ENCODE results near the gene GRK5. TPM values are rescaled to one million over a fixed set of nuclear protein-coding genes. Genes with fewer than 3 reads are reported as not detected.

GRK5 gene
- total RNA-seq, 4 donors from 2014 or later, result 15.9 to 53.8 (median 18.4) TPM

GRCh38 chr10:119242186-119242585, 34.8 kb downstream of the GRK5 start:
- DNase-seq (ENCODE audit: low spot score), result no peak
- ATAC-seq (ENCODE audit: low FRiP score), result no peak
- TF ChIP-seq CTCF (IDR thresholded peaks at IDR 0.05), result no peak

- DNase-seq (ENCODE audit: low spot score) (no peak), ATAC-seq (ENCODE audit: low FRiP score) (no peak)
- TF ChIP-seq CTCF (IDR thresholded peaks at IDR 0.05), result no peak
These were observed 36.1 kb downstream of the GRK5 start for GRCh38 chr10:119243488-119243887.

DNA sequence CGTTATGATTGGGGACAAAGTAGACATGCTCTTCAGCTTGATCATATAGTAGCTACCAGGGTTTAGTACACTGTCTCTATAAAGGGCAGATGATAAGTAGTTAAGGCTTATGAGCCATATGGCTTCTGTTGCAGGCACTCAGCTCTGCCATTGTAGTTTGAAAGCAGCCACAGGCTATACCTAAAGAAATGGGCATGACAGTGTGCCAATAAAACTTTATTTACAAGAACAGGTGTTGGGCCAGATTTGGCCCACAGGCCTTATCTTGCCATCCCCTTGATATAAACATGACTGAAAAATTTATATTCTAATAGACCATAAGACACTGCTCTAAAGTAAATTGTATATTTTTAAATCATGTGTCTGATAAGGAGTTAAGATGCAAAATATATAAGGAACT, 36.6 kb downstream of the GRK5 start:
- DNase-seq (ENCODE audit: low spot score) (no peak), ATAC-seq (ENCODE audit: low FRiP score) (no peak)
- no peak for TF ChIP-seq CTCF (IDR thresholded peaks at IDR 0.05)

- TF ChIP-seq CTCF (IDR thresholded peaks at IDR 0.05), result no peak
- no peak for ATAC-seq (ENCODE audit: low FRiP score)
These were observed 37.9 kb downstream of the GRK5 start for GRCh38 chr10:119245272-119245671.

DNA sequence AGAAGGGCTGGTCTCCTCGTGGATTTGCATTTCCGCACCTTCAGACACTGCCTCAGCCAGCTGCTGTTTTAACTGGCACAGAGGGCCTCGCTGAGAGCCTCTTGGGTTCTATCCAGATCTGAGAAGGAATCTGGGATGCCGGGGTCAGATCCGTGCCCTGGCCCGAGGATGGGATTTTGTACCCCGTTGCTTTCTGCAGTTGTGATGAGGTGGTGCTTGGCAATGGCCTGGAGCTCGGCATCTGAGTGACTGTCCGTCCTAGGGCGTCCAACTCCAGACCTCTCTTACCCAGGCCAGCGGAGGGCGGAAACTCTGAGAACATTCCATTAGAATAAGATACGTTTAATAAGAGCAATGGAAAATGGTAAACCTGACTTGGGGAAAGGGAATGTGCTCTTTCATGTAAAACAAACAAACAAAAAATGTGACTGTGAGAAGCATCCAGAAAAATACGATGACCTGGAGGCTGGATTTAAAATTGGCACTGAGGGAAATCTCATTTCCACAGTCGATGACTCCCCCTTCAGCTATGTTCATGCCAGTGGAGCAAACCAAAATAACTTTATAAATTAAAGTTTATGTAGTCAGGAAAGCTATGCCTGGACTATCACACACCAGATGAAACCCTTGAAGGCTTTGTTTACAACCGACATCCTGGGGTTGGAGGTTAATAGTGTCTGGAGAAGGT, 39.6 kb downstream of the GRK5 start:
- ATAC-seq (ENCODE audit: low FRiP score) (peak; percentile 60), DNase-seq (ENCODE audit: low spot score) (no peak)
- no peak for TF ChIP-seq CTCF (IDR thresholded peaks at IDR 0.05)

More at GRCh38 chr10:119245272-119245671, 37.9 kb downstream of the GRK5 start:
- DNase-seq (ENCODE audit: low spot score), result no peak

DNA sequence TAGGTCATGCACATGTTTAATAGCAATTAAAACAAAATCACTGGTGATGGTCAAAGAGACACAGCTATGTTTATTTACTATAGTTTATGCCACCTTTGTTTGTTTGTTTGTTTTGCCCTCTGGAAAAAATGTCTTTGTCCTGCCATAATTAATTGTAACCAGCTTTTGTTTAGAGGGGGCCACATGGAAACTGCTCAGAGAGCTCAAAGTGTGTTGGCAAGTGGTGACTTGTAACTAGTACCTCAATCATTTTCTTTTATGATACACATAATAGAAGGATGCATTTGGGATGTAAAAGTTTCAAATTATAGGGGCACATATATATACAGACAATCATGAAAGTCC, 40.2 kb downstream of the GRK5 start:
- DNase-seq (ENCODE audit: low spot score) (no peak), ATAC-seq (ENCODE audit: low FRiP score) (no peak)
- TF ChIP-seq CTCF (IDR thresholded peaks at IDR 0.05), result no peak

- no peak for TF ChIP-seq CTCF (IDR thresholded peaks at IDR 0.05)
- ATAC-seq (ENCODE audit: low FRiP score), result no peak
- DNase-seq (ENCODE audit: low spot score), result no peak
These were observed 40.8 kb downstream of the GRK5 start for GRCh38 chr10:119248184-119248583.
